ENCODE measurements around the gene NOTCH2. TPM values are rescaled to one million over a fixed set of nuclear protein-coding genes. Genes with fewer than 3 reads are reported as not detected.

The NOTCH2 gene
- total and polyA plus RNA-seq, 2 experiments from 2014 or later = 42.2 to 85.8 TPM

GRCh38 chr1:119871881-119872280 is 197.6 kb downstream of the NOTCH2 start:
- DNase-seq (ENCODE audit: low spot score) = no peak
- Histone ChIP-seq H3K79me2 (no peaks in the 10 kb centered on the region), H3K4me1 (ENCODE audit: insufficient read depth) (no peaks in the 10 kb centered on the region), H3K4me3 (no peak overlapping the region), H4K20me1 (ENCODE audit: insufficient read depth, poor library complexity, severe bottlenecking) (no peaks in the 10 kb centered on the region), H3K36me3 (replicated peaks; ENCODE audit: insufficient read depth, low read depth) (no peaks in the 10 kb centered on the region), H3K4me2 (no peak overlapping the region), H2AFZ (no peak overlapping the region), H3K9me2 (replicated peaks; ENCODE audit: insufficient read depth) (no peaks in the 10 kb centered on the region), H3K27me3 (no peaks in the 10 kb centered on the region), H3K27ac (no peak overlapping the region), H3K9me3 (ENCODE audit: low read depth) (no peaks in the 10 kb centered on the region)
- WGBS (ENCODE audit: low lambda C conversion rate, missing lambda C conversion rate) = 87% methylated on average over 4 of the region's 4 CpGs
- TF ChIP-seq EZH2phosphoT487 (IDR thresholded peaks at IDR 0.05; ENCODE audit: low read depth, severe bottlenecking, unreplicated experiment) (no peak), EZH2 (IDR thresholded peaks at IDR 0.05; ENCODE audit: borderline replicate concordance) (no peak), CTCF (IDR thresholded peaks at IDR 0.05; ENCODE audit: poor library complexity) (no peak)

DNA sequence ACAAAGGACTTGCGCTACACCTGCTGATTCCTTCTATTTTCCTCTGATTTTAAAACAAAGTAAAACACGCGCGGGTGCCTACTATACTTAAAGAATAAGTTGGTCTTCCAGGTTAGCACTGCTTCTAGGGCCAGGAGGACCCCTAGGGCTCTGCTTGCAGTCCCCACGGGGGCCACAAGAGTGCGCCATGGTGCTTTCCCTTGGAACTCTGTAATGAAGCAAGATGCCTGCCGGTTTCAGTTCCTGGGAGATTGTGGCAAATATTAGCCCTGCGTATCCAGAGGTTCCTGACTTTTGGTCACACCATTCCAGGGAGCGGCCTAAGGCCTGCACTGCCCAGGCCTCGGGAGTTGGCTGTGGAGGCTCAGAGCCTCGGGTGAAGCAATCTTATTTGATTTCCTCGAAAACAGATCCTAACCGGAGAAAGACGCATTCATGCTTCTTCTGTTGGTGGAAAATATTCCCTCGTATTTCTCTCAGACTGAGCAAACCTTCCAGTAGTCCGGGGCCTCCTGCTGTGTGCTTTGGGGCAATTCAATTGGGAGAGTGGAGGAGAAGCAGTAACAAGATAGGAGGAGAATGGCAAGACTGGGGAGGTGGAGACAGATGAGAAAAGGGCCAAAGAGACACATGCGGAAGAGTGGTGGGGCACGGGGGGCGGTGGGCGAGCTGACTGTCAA is 198.4 kb downstream of the NOTCH2 start:
- Histone ChIP-seq H3K4me1 (ENCODE audit: insufficient read depth) (no peaks in the 10 kb centered on the region), H2AFZ (peak overlapping the region; percentile 39), H3K4me2 (no peak overlapping the region), H3K27me3 (no peaks in the 10 kb centered on the region), H4K20me1 (ENCODE audit: insufficient read depth, poor library complexity, severe bottlenecking) (no peaks in the 10 kb centered on the region), H3K27ac (no peak overlapping the region), H3K9me3 (ENCODE audit: low read depth) (no peaks in the 10 kb centered on the region), H3K36me3 (replicated peaks; ENCODE audit: insufficient read depth, low read depth) (no peaks in the 10 kb centered on the region), H3K4me3 (no peak overlapping the region), H3K9me2 (replicated peaks; ENCODE audit: insufficient read depth) (no peaks in the 10 kb centered on the region), H3K79me2 (no peaks in the 10 kb centered on the region)
- peak; percentile 82 for DNase-seq (ENCODE audit: low spot score)
- WGBS (ENCODE audit: low lambda C conversion rate, missing lambda C conversion rate) = 68% methylated on average over 20 of the region's 20 CpGs
- TF ChIP-seq CTCF (IDR thresholded peaks at IDR 0.05; ENCODE audit: poor library complexity) (peak; percentile 81), EZH2phosphoT487 (IDR thresholded peaks at IDR 0.05; ENCODE audit: low read depth, severe bottlenecking, unreplicated experiment) (no peak), EZH2 (IDR thresholded peaks at IDR 0.05; ENCODE audit: borderline replicate concordance) (no peak)

DNA sequence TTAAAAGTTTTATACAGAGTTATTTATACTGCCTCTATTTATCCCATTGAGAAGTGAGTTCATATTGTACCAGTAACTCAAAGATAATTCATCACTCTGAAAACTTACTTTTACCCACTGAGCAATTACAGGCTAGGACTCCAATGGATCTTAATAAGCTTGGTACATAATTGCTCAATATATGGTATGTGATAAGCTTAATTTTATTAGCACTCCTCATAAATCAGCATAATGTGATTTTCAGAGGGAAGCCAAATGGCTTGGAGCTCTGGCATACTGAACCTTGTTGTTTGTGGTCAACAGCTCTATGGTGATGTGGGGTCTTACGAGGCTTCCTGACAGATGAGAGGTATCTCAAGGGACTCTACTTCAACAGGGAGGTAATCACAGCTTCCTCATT is 199.5 kb downstream of the NOTCH2 start:
- Histone ChIP-seq H3K27me3 (no peaks in the 10 kb centered on the region), H3K4me2 (no peak overlapping the region), H3K27ac (no peak overlapping the region), H3K9me3 (ENCODE audit: low read depth) (no peaks in the 10 kb centered on the region), H3K9me2 (replicated peaks; ENCODE audit: insufficient read depth) (no peaks in the 10 kb centered on the region), H3K4me1 (ENCODE audit: insufficient read depth) (no peaks in the 10 kb centered on the region), H4K20me1 (ENCODE audit: insufficient read depth, poor library complexity, severe bottlenecking) (no peaks in the 10 kb centered on the region), H3K79me2 (no peaks in the 10 kb centered on the region), H3K4me3 (no peak overlapping the region), H2AFZ (no peak overlapping the region), H3K36me3 (replicated peaks; ENCODE audit: insufficient read depth, low read depth) (no peaks in the 10 kb centered on the region)
- no peak for TF ChIP-seq EZH2phosphoT487 (IDR thresholded peaks at IDR 0.05; ENCODE audit: low read depth, severe bottlenecking, unreplicated experiment)
- no peak for TF ChIP-seq EZH2 (IDR thresholded peaks at IDR 0.05; ENCODE audit: borderline replicate concordance)
- TF ChIP-seq CTCF (IDR thresholded peaks at IDR 0.05; ENCODE audit: poor library complexity) = no peak
- no peak for DNase-seq (ENCODE audit: low spot score)
- WGBS (ENCODE audit: low lambda C conversion rate, missing lambda C conversion rate) = 93% methylated on average over 1 of the region's 1 CpG

All from hepatocyte (in vitro differentiated cells).